HCT116 (cell line): ENCODE measurements around the gene PPM1E. TPM values are rescaled to one million over a fixed set of nuclear protein-coding genes. Genes with fewer than 3 reads are reported as not detected.

Experiments
- ATAC-seq: fragments of 200-7000 bp; cut with Tn5 transposase; 2 replicates; pipeline ENCODE4 v1.9.1; 2020; ENCODE audit warnings: mild to moderate bottlenecking, moderate library complexity
- BruUV-seq: library from RNA; stranded (reverse); fragments of 400-500 nt; replicated peaks from 2 replicates; lab custom pipeline; 2021; lab: Mats Ljungman, UMichigan
- CTCF ChIA-PET: fragments of 300-600 bp; sonication (Branson Sonifier 250); formaldehyde crosslinking; loops from one replicate; lab custom pipeline; 2021; ENCODE audit warnings: antibody characterized with exemption; lab: Charles Lee
- POLR2A ChIA-PET: fragments of 300-600, 350-600 bp; sonication (Branson Sonifier 250); formaldehyde crosslinking; loops from one replicate; lab custom pipeline; 2021; ENCODE audit warnings: antibody characterized with exemption; lab: Charles Lee
- RAD21 ChIA-PET, 2 experiments: fragments of 300-600 bp; sonication (Branson Sonifier 250); formaldehyde crosslinking; loops; one replicate each; lab custom pipeline; 2023; ENCODE audit warnings: low total read pairs in 2 of 2; ENCODE audit not compliant: uncharacterized antibody in 2 of 2, unreplicated experiment in 2 of 2, low non-redundant PET in 1 of 2; lab: Charles Lee
- DNase-seq: peaks from one replicate; pipeline ENCODE4 v3.0.0-alpha.2; 2010; ENCODE audit warnings: low read depth, low spot score
- H2AFZ ChIP-seq: fragments of 200-600 bp; shearing (Covaris generic), sonication (generic); 2 replicates; pipeline ENCODE4 v1.6.1; 2017; ENCODE audit warnings: low read depth, mixed run types, mixed read lengths, antibody characterized with exemption, low read length; ENCODE audit not compliant: poor library complexity, severe bottlenecking
- H3K27ac ChIP-seq: 2 replicates; pipeline ENCODE4 v1.5.1; 2012; ENCODE audit warnings: low read depth, low read length
- H3K27me3 ChIP-seq: fragments of 200-600 bp; sonication (generic); 2 replicates; pipeline ENCODE4 v1.6.1; 2016; ENCODE audit warnings: mixed run types, low read length, mixed read lengths; ENCODE audit not compliant: insufficient read depth
- H3K36me3 ChIP-seq, 2 experiments: fragments of 200-500 bp in 1 of 2; fragments of 200-600 bp in 1 of 2; sonication (Bioruptor generic) in 1 of 2; sonication (generic) in 1 of 2; 2 replicates each; pipeline versions ENCODE4 v1.5.1 to v1.6.1; 2014 to 2016; ENCODE audit warnings: low read length in 2 of 2, inconsistent platforms in 1 of 2, mixed read lengths in 1 of 2, mixed run types in 1 of 2; ENCODE audit not compliant: insufficient read depth in 2 of 2, control insufficient read depth in 1 of 2
- H3K4me1 ChIP-seq, 2 experiments: fragments of 200-600 bp in 1 of 2; sonication (generic) in 1 of 2; 2 replicates each; pipeline versions ENCODE4 v1.5.1 to v1.6.1; 2012 to 2017; ENCODE audit warnings: low read length in 2 of 2, inconsistent platforms in 1 of 2, mild to moderate bottlenecking in 1 of 2, mixed read lengths in 1 of 2, mixed run types in 1 of 2, moderate library complexity in 1 of 2; ENCODE audit not compliant: insufficient read depth in 2 of 2, control insufficient read depth in 1 of 2
- H3K4me2 ChIP-seq: fragments of 200-600 bp; sonication (generic); 2 replicates; pipeline ENCODE4 v1.6.1; 2017; ENCODE audit warnings: mixed run types, low read length, mixed read lengths
- H3K4me3 ChIP-seq, 2 experiments: fragments of 200-600 bp in 1 of 2; sonication (generic) in 1 of 2; replicated peaks in 1 of 2; 2 replicates each; pipeline ENCODE4 v1.5.1; 2011 to 2016; ENCODE audit warnings: low read length in 2 of 2, control low read depth in 1 of 2, low read depth in 1 of 2, mild to moderate bottlenecking in 1 of 2, mixed read lengths in 1 of 2, mixed run types in 1 of 2
- H3K79me2 ChIP-seq: fragments of 200-600 bp; sonication (generic); 2 replicates; pipeline ENCODE4 v1.6.1; 2017; ENCODE audit warnings: mild to moderate bottlenecking, mixed run types, low read length, moderate library complexity, mixed read lengths; ENCODE audit not compliant: insufficient read depth
- H3K9ac ChIP-seq: fragments of 200-600 bp; sonication (generic); 2 replicates; pipeline ENCODE4 v1.6.1; 2016; ENCODE audit warnings: low read length, mixed read lengths
- H3K9me2 ChIP-seq: fragments of 200-600 bp; sonication (generic), shearing (Covaris generic); 2 replicates; pipeline ENCODE4 v1.6.1; 2017; ENCODE audit warnings: mixed run types, mild to moderate bottlenecking, moderate library complexity; ENCODE audit not compliant: insufficient read depth
- H3K9me3 ChIP-seq, 2 experiments: fragments of 200-500 bp in 1 of 2; fragments of 200-600 bp in 1 of 2; sonication (Bioruptor generic) in 1 of 2; sonication (generic) in 1 of 2; 2 replicates each; pipeline ENCODE4 v1.6.1; 2014 to 2017; ENCODE audit warnings: low read length in 2 of 2, mixed read lengths in 2 of 2, inconsistent platforms in 1 of 2, low read depth in 1 of 2, mild to moderate bottlenecking in 1 of 2, mixed run types in 1 of 2, moderate library complexity in 1 of 2; ENCODE audit not compliant: control insufficient read depth in 1 of 2, insufficient read depth in 1 of 2
- H4K20me1 ChIP-seq: fragments of 200-600 bp; sonication (generic), shearing (Covaris generic); 2 replicates; pipeline ENCODE4 v1.6.1; 2017; ENCODE audit warnings: mixed run types, mild to moderate bottlenecking, moderate library complexity; ENCODE audit not compliant: insufficient read depth
- CBX3 ChIP-seq: IDR thresholded peaks from 2 replicates; pipeline ENCODE4 v1.6.1; 2012; ENCODE audit warnings: low read depth
- CTCF ChIP-seq, 3 experiments: fragments of 200-600 bp in 1 of 3; sonication (generic) in 1 of 3; IDR thresholded peaks in 2 of 3; conservative IDR thresholded peaks in 1 of 3; 2 replicates each; pipeline ENCODE4 v1.5.1; 2012 to 2017; ENCODE audit warnings: low read depth in 2 of 3, low read length in 2 of 3, antibody characterized with exemption in 1 of 3, borderline replicate concordance in 1 of 3, control low read depth in 1 of 3, mild to moderate bottlenecking in 1 of 3, mixed read lengths in 1 of 3, mixed run types in 1 of 3, moderate library complexity in 1 of 3; ENCODE audit not compliant: insufficient read depth in 1 of 3
- FOSL1 ChIP-seq: IDR thresholded peaks from 2 replicates; pipeline ENCODE4 v1.6.1; 2012; ENCODE audit warnings: low read depth
- JUND ChIP-seq: IDR thresholded peaks from 2 replicates; pipeline ENCODE4 v1.6.1; 2012
- POLR2A ChIP-seq: IDR thresholded peaks from 2 replicates; pipeline ENCODE4 v1.7.0; 2011; ENCODE audit warnings: borderline replicate concordance; ENCODE audit not compliant: insufficient read depth, insufficient read length; ENCODE audit errors: extremely low read depth
- POLR2AphosphoS5 ChIP-seq: IDR thresholded peaks from 2 replicates; pipeline ENCODE4 v1.6.1; 2011; ENCODE audit warnings: mild to moderate bottlenecking, low read depth, low read length, moderate library complexity
- SIN3A ChIP-seq: IDR thresholded peaks from 2 replicates; pipeline ENCODE4 v1.6.1; 2012; ENCODE audit warnings: low read depth
- SP1 ChIP-seq: IDR thresholded peaks from 2 replicates; pipeline ENCODE4 v1.6.1; 2012; ENCODE audit warnings: low read depth
- SRF ChIP-seq: IDR thresholded peaks from 2 replicates; pipeline ENCODE4 v1.6.1; 2012; ENCODE audit warnings: low read depth
- YY1 ChIP-seq: IDR thresholded peaks from 2 replicates; pipeline ENCODE4 v1.6.1; 2011; ENCODE audit warnings: low read length, low read depth, moderate library complexity, mild to moderate bottlenecking; ENCODE audit not compliant: insufficient replicate concordance; ENCODE audit errors: extremely low read depth
- ZBTB33 ChIP-seq: IDR thresholded peaks from 2 replicates; pipeline ENCODE4 v1.6.1; 2011; ENCODE audit warnings: mild to moderate bottlenecking, low read length, moderate library complexity; ENCODE audit not compliant: insufficient replicate concordance; ENCODE audit errors: extremely low read depth
- ZNF274 ChIP-seq: fragments of 200-500 bp; sonication (Bioruptor generic); IDR thresholded peaks from 2 replicates; pipeline ENCODE4 v1.6.1; 2014; ENCODE audit warnings: mild to moderate bottlenecking, low read depth, low read length, inconsistent platforms
- intact Hi-C: fragments of 100-400 bp; cut with micrococcal nuclease; formaldehyde crosslinking; loops from 2 replicates; pipeline ENCODE4 v1.10.0; 2022
- total RNA-seq: library from RNA; stranded (reverse); gene quantifications from one replicate; pipeline ENCODE4 v1.2.1, GENCODE V29; 2021; ENCODE audit not compliant: unreplicated experiment

Gene PPM1E
- total RNA-seq, 1 experiment from 2014 or later, result 0.02 TPM

- intact Hi-C loops, result no loop called here
Measured at GRCh38 chr17:59024916-59025315, 269.3 kb downstream of the PPM1E start.

GRCh38 chr17:59026176-59026939, 270.7 kb downstream of the PPM1E start:
- Histone ChIP-seq H3K9me3 (no peaks in the 10 kb centered on the region), H3K27ac (no peak overlapping the region), H3K36me3 (peaks cover 0 to 12% of the 10 kb centered on the region in 2 experiments; a peak in 3 of 4 replicates), H4K20me1 (no peaks in the 10 kb centered on the region), H3K4me3 (no peak overlapping the region), H3K4me2 (no peak overlapping the region), H3K4me1 (no peaks in the 10 kb centered on the region), H3K9ac (no peak overlapping the region), H3K9me2 (no peaks in the 10 kb centered on the region), H3K27me3 (no peaks in the 10 kb centered on the region), H3K79me2 (no peaks in the 10 kb centered on the region), H2AFZ (no peak overlapping the region)
- no TSS peak for BruUV-seq
- ChIA-PET POLR2A (no interaction called here), RAD21 (no interaction called here), CTCF (no interaction called here)
- intact Hi-C loops, result no loop called here
- no peak for DNase-seq
- TF ChIP-seq SP1 (no peak), SIN3A (no peak), POLR2A (no peak), CTCF (IDR thresholded peaks at IDR 0.05 in 2 of 3, conservative IDR thresholded peaks at IDR 0.05 in 1 of 3; ENCODE audit: borderline replicate concordance in 1 of 3, insufficient read depth in 1 of 3, low read depth in 2 of 3, low read length in 2 of 3) (no peak), CBX3 (no peak), FOSL1 (no peak), SRF (no peak), ZNF274 (no peak), YY1 (no peak), ZBTB33 (no peak), JUND (no peak), POLR2AphosphoS5 (no peak)
- TF ChIP-seq, all 23 proteins: peak for 0
- no peak for ATAC-seq

More at GRCh38 chr17:59024916-59025315, 269.3 kb downstream of the PPM1E start:
- no peak overlapping the region for H2AFZ ChIP-seq
- no TSS peak for BruUV-seq
- H3K9ac ChIP-seq, result no peak overlapping the region
- H3K4me1 ChIP-seq, result no peaks in the 10 kb centered on the region
- no peaks in the 10 kb centered on the region for H4K20me1 ChIP-seq
- H3K9me2 ChIP-seq, result no peaks in the 10 kb centered on the region
- H3K36me3 ChIP-seq, result peaks cover 0 to 4% of the 10 kb centered on the region in 2 experiments; a peak in 2 of 4 replicates
- peaks cover 3% of the 10 kb centered on the region; the same call in 1 of the 2 replicates for H3K79me2 ChIP-seq
- H3K27me3 ChIP-seq, result no peaks in the 10 kb centered on the region
- no peak overlapping the region for H3K27ac ChIP-seq
- no peak for TF ChIP-seq SP1
- TF ChIP-seq, all 23 proteins: peak for 0
- DNase-seq, result no peak
- ChIA-PET CTCF (no interaction called here), RAD21 (no interaction called here), POLR2A (no interaction called here)
- Histone ChIP-seq H3K9me3 (no peaks in the 10 kb centered on the region), H3K4me2 (no peak overlapping the region), H3K4me3 (no peak overlapping the region)
- ATAC-seq, result no peak
